ENCODE results near the gene ULBP1.
"Not testable (repeated sequence)": the region's sequence is repeated elsewhere in the genome, so short reads cannot be mapped to it uniquely, and the experiment has no call there.

Gene ULBP1

DNA sequence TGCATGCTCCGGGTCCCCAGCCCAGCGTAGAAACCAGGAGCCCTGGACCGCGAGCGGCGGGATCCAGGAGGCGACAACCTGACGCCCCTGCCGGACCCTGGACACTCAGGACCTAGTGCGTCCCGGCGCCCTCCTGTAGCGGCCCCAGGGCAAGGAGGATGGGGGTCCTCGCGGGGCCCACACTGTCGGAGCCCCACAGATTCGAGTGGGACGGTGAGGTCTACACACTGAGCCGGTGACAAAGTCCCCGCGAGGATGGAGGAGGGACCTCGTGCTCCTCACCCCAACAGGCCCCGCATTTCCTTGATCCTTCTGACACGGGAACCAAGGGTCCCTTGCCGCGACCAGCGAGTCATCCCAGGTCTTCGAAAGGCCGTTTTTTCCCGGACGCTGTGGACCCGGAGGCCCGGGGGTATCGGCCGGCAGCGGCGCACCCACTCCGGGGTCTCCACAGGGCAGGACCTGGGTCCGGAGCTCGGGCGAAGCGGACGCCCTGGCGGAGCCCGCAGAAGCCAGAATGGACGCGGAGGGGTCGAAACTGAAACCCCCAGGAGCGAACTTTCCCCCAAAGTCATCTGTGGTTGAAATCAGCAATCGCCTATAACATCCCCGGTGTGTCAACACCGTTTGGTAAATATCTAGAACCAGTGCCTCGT, 9.3 kb upstream of the ULBP1 start:
- not testable (repeated sequence) for DNase-seq

DNA sequence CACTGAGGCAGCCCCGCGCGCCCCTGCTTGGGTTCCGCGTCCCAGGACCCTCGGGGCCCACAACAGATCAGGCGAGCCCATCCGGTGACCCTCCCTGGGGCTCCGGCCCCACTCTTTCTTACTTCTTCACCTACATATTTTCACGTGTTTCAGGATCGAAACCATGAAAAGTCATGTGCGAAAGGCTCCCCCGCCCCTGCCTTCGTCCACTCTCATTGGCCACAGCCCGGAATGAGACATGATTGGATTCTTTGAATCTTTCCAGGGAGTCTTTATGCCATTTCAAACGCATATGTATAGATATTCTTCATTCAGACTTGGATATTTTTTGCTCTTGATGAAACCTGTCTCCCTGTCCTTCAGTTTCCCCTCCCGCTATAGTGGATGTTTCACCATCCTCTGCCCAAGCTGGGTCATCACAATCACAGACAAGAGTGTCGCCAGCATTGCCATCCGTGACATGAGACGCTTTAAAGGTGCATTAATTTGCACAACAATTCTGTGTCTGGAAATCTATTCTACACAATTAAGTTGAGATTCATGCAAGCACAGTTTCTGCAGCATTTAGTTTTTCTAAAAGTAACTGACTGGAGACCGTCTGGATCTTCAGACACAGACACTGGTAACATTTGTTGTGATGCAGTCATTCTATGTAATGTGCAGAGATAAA, 8.6 kb upstream of the ULBP1 start:
- not testable (repeated sequence) for DNase-seq

DNA sequence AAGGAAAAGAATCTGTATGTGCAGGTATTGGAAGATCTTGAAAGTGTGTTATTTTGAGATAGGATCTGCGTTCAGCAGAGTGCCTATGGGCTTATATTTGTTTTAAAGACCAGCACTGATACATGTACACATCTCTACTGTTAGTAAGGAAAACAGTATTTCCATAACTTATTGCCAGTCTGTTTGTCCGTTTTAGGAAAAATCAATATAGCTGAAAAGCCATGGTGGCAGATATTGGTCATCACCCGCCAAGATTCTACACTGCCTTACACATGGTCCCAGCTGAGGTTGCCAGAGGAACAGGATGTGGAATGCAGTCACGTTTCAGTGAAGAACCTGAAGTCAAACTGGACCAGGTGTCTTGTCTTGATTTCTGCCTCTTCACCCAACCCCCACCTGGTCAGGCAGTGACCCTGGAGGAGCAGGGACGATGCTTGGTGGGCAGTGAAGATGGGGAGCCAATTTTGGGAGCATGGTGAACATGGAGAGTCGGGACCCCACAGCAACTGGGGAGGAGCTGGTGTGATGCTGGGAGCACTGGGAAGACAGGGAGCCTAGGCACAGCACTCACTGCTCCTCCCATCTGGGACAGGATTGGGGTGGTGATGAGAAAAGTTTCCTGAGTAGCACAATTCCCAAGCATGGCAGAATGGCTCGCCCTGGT, 8.0 kb upstream of the ULBP1 start:
- not testable (repeated sequence) for DNase-seq

DNA sequence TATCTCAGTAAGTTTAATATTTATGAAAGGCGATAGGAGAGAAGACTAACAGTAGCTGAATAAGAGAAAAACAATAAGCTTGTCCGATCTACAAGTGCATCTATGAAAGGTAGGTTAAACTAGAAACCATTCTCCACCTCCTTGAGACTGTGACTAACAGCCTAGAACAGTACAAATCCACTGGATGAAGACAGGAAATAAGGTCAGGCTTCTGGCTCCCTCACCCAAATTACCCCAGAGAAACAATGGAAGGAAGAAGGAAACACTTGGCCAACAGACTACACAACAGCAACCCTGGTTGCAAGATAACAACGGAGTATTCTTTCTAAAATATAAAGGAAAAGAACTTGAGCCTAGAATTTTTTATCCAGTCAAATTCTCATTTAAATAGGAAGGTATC, 5.6 kb upstream of the ULBP1 start:
- DNase-seq, result not testable (repeated sequence)

DNA sequence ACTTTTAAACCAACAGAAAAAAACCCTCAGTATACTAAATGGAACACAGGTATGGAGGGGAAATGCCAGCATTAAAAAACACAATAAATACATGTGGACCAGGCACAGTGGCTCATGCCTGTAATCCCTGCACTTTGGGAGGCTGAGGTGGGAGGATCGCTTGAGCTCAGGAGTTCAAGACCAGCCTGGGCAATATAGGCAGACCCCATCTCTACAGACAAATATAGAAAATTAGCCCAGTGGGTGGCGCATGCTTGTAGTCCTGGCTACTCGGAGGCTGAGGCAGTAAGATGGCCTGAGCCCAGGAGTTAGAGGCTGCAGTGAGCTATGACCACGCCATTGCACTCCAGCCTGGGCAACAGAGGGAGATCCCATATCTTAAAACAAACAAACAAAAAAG, 3.9 kb upstream of the ULBP1 start:
- not testable (repeated sequence) for DNase-seq

DNA sequence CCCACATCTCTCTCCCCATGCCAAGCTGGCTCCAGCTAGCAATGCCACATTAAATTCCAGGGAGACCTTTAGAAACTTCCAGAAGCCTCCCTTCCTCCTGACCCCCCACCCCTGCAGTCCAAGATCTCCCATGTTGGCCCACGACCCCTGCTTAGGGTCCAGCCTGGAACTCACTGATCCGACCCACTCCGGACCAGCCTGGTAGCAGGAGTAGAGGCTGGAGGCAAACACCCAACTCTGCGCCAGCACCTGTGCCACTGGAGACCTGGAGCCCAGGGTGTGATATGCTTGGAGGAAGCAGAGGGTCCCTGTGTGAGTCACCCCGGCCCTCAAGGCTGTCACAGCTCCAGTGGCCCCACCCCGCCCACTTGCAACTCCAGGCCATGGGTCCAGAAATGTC, 3.3 kb upstream of the ULBP1 start:
- no peak for DNase-seq

DNA sequence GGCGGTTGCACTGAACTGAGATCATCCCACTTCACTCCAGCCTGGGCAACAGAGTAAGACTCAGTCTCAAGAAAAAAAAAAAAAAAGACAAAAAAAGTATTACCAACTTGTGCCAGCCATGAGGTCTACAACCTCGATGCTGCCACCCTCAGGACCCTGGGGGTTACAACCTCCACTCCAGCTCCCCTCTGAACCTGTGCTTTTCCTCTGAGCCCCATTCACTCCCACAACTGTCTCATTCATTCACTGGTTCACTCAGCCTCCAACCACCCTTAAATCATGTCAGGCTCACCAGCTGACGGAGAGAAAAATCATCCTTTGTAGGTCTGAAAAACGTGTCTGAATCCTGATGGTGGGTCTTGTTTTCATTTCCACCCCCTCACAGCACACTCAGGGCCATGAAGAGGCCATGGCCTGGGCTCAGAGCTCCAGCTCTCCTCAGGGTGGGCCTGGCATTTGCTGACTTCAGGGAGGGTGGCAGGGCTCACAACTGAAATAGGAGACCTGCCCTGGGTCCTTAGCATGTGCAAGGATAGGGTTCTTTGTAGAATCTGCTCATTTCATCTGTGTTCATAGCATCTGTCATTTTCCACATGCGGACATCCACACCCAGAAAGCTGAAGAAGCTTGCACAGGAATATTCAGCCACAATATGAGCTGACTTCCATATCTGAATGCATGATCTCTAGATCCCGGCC, 1.9 kb upstream of the ULBP1 start:
- peak in 2 of 5 experiments; percentile 29 to 59 for DNase-seq

DNA sequence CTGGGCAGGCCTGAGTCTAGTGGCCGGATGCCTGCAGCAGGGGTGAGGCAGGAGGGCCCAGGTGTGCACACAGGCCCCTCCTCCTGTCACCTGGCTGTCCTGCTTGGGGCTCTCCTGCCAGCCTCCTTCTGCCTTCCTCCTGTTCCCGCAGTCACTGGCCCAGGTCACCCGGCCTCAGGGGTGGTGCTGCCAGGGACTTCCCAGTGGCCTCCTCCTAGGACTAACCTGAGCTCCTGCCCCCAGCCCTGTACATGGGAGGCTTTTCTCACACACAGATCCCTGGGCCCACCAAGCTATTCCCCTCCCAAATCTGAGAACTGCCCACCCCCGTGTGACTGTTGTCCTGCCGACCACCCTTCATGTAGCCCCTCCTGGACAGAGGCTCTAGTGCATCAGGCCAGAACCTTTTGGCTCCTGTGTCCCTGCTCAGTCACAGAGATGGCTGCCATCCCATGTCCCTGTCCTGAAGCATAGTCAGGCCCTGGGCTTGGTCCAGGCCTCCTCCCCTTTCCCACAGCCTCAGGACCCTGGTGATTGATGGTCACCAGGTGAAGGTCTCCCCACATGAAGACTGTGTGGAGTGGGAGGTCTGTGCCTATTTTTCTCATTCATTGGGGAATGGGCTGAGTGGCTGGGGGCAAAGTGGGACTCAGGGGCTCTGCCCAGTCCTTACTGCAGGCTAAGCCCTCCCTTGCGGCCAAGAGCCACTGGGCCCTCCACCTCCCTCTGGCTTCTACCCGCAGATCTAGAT, 1.1 kb upstream of the ULBP1 start:
- no peak for DNase-seq

DNA sequence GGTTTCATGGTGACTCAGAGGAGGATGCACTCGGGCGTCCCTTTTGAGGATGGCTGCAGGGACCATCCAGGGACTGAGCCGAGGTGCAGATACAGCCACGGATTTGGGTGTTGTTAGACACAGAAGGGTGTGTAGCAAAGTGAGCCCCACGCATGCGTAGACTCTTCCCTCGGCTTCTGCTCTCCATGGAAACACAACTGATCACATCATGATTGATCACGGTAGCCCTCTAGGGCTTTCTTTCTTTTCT, 606 bp upstream of the ULBP1 start:
- peak in 2 of 5 experiments; percentile 17 to 61 for DNase-seq

DNA sequence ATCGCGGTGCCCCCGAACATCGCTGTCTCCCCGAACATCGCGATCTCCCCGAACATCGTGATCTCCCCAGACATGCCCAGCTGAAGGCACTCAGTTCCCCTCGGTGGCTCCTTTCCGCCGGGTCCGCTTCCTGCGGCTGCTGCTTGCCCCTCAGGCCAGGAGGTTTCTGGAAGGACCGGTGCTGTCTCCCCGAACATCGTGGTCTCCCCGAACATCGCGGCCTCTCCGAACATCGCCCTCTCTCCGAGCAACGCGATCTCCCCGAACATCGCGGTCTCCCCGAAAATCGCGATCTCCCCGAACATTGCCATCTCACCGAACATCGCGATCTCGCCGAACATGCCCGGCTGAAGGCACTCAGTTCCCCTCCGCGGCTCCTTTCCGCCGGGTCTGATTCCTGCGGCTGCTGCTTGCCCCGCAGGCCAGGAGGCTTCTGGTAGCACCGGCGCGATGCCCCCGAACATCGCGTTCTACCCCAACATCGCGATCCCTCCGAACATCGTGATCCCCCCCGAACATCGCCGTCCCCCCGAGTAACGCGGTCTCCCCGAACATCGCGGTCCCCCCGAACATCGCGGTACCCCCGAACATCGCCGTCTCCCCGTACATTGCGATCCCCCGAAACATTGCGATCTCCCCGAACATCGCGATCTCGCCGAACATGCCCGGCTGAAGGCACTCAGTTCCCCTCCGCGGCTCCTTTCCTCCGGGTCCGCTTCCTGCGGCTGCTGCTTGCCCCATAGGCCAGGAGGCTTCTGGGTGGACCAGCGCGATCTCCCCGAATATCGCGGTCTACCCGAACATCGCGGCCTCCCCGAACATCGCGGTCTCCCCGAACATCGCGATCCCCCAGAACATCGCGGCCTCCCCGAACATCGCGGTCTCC, 808 bp downstream of the ULBP1 start:
- peak in 1 of 5 experiments; percentile 35 for DNase-seq

DNA sequence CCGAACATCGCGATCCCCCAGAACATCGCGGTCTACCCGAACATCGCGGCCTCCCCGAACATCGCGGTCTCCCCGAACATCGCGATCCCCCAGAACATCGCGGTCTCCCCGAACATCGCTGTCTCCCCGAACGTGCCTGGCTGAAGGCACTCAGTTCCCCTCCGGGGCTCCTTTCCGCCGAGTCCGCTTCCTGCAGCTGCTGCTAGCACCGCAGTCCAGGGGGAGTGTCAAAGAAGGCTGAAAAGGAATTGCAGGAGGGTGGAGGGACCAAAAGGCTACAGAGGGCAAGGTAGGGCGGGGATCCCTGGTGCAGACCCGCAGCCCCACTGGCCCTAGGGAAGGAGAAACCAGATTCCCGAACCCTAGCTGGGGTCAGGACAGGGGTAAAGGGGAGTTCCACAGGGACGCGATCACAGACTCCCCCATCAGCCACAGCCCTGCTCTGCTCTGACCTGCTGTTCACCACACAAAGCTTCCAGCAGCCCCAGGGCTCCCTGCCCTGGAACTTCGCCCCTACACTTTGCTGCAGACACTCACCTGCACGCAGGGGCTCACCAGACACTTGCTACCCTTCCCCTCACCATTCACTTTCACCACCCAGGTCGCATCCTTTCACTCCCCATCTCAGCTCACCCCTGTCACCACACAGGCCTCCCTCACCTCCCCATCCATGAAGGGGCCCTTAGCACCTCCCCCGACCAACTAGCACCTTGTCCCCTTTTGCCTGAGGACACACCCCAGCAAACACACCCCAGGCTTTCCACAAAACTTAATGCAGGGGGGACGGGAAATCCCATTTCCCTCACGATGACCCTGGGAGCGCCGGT, 1.7 kb downstream of the ULBP1 start:
- DNase-seq, result peak in 2 of 5 experiments; percentile 18 to 22

DNA sequence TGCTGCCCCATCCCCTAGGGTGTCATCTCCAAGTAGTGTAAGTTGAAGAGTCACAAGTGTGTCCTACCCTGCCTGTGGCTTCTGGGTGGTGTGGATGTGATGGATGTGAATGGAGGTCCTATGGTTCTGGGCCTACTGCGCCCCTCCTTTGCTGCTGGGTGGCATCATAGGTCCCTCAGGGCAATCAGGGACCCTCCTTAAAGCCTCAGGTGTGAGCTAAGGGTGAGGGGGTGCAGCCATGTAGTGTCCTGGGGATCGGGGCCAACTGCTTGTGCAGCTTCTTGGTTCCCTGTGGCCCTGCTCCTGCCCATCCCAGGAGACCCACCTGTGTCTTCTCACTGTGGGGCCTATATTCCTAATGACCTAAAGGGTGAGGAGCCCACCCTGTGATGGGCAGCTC, 2.6 kb downstream of the ULBP1 start:
- not testable (repeated sequence) for DNase-seq

DNA sequence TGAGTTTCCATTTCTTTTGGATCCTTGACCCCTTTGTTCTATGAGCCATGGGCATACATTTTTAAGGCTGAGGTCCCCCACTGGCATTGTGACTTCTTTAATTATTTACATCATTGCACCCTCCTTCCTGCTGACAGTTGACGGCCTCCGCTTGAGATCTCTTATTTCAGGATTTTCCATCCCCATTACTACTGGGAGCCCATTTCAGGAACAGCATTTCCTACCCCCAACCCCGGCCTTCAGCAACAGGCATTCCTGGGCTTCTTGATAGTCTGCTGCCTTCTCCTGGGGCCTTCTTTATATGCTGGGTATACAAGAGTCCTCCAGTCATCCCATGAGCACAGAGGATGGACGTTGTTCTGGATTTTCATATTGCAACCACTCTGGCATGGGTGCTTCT, 3.8 kb downstream of the ULBP1 start:
- DNase-seq, result no peak

DNA sequence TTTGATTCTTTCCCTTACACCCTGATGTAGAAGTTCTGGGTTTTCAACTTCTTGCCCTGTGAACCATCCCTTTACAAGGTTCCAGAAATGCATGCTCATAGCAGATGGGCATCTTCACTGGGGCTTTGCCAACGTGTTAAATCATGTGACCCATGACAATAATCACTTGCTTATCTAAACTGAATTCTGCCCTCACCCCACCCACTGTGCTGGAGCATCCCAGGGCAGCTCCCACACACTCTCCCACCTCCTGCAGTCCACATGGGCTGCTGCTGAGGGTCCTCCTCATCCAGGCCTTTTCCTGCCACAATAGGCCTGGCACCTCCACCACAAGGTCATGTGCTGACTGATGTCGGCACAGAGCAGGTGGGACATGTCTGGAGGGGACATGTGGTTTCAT, 4.3 kb downstream of the ULBP1 start:
- not testable (repeated sequence) for DNase-seq

DNA sequence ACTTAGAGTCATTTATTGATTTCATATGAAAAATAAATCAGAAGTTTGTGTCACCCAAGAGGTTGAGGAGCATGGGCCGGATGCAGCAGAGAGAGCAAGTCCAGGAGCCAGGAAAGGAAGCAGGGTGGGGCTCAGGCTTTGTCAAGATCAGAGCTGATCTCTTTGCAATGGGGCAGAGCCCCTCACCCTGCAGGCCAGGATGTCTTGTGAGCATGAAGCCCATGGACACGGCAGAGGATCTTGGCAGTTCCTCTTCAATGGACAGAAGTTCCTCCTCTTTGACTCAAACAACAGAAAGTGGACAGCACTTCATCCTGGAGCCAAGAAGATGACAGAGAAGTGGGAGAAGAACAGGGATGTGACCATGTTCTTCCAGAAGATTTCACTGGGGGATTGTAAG, 5.2 kb downstream of the ULBP1 start:
- not testable (repeated sequence) for DNase-seq

DNA sequence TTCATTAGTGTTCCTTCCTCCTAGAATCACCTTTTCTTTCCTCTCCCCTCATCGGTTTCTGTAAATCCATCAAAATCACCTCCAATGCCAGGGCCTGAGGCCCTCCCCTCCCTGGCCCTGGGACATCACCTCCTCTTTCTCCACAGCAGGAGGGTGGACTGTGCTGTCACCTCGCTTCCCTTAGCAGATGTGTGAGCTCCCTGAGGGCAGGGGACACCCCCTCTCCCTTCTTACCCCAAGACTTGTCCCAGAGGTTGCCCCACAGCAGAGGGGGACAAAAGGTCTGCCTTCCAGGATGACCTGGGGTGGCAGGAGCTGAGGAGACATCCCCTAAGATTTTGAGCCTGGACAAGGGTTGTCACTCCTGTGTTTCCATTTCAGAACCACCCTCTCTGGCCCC, 5.9 kb downstream of the ULBP1 start:
- DNase-seq, result no peak

DNA sequence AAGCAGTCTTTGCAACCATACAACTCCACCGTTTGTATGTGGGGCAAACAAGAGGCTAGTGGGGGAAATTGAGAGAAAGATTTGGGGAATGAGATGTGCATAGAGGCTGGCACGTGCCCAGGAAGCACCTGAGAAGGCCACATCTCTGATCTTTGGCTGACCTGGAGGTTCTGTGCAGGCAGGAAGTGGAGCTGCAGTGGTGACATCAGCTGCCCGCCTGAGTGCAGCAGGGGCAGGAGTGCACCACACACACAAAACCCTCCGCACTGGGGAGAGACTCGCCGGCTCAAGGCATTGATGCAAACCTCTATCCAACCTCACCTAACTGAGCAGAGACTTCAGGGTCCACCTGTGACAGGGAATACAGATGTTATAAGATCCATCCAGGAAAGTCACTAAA, 10.7 kb downstream of the ULBP1 start:
- DNase-seq, result peak in 1 of 5 experiments; percentile 44

DNA sequence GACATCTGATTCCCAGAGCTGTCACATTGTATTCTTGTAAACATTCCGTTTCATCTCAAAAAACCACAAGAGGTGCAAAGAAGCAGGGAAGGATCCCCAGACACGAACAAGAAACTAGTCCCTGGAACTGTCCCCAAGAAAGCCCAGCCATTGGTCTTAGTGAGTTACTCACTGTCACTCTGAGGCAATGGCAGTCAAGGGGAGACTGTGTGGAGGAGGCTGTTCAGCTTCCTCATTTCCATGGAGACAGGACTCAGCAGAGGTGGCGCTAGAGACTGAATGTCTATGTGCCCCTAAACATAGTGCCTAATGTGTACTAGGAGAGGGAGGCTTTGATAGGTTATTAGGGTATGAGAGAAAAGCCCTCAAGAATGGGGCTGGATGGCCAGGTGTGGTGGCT, 11.1 kb downstream of the ULBP1 start:
- no peak for DNase-seq

DNA sequence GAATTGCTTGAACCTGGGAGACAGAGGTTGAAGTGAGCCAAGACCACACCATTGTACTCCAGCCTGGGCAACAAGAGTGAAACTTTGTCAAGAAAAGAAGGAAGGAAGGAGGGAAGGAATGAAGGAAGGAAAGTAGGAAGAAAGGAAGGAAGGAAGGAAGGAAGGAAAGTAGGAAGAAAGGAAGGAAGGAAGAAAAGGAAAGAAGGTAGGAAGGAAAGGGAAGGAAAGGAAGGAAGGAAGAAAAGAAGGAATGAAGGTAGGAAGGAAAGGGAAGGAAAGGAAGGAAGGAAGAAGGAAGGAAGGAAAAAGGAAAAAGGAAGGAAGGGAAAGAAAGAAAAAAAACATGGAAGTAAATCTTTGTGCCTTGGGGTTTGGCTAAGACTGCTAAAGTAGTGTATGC, 11.7 kb downstream of the ULBP1 start:
- no peak for DNase-seq

DNA sequence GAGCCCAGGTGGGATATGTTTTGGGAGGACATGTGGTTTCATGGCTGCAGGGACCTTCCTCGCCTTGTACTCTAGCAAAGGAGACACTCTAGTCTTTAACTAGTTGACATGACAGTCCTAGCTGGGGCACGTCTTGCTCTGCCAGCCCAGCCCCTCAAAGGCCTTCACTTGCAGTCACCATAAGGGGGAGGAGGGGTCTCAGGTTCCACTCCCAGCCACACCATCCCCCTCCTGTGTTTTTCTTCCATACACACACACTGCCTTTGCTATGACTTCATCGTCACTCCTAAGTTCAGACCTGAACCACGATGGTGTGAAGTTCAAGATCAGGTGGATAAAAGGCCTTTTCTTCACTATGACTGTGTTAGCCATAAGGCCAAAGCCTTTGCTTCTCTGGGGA, 13.5 kb downstream of the ULBP1 start:
- DNase-seq, result no peak

DNA sequence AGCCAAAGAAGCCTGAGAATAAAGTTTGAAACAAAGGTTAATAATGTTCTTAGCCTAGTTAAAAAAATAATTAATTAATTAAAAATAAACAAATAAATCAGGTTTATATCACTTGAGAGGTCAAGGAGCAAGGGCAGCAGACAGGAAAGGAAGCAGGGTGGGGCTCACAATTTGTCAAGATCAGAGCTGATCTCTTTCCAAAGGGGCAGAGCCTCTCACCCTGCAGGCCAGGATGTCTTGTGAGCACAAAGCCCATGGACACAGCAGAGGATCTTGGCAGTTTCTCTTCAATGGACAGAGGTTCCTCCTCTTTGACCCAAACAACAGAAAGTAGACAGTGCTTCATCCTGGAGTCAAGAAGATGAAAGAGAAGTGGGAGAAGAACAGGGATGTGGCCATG, 14.9 kb downstream of the ULBP1 start:
- no peak for DNase-seq

Measured in T-helper 2 cell (primary cell).